ENCODE results near the gene MYBBP1A.

GRCh38 chr17:4599505-4600281, 44.5 kb upstream of the MYBBP1A start:
- TF ChIP-seq CTCF (IDR thresholded peaks at IDR 0.05; ENCODE audit: low read length) (no peak), EZH2phosphoT487 (IDR thresholded peaks at IDR 0.05; ENCODE audit: low read length) (no peak), EZH2 (optimal IDR thresholded peaks at IDR 0.05; ENCODE audit: low read depth, low read length) (no peak)

Measured in MM.1S (cell line).